Measurements from ENCODE around the gene ABTB1.

Gene ABTB1

GRCh38 chr3:127669541-127670228, 3.1 kb upstream of the ABTB1 start:
- TF ChIP-seq CTCF (conservative IDR thresholded peaks at IDR 0.05): no peak
- no peak overlapping the region for H3K27ac ChIP-seq

GRCh38 chr3:127670229-127670559, 2.6 kb upstream of the ABTB1 start:
- no peak overlapping the region for H3K27ac ChIP-seq
- no peak for TF ChIP-seq CTCF (conservative IDR thresholded peaks at IDR 0.05)

- no peak for TF ChIP-seq CTCF (conservative IDR thresholded peaks at IDR 0.05)
Observed at GRCh38 chr3:127670761-127671522, 1.8 kb upstream of the ABTB1 start.

GRCh38 chr3:127671523-127672428, 976 bp upstream of the ABTB1 start:
- TF ChIP-seq CTCF (conservative IDR thresholded peaks at IDR 0.05): no peak
- H3K27ac ChIP-seq: peak overlapping the region; percentile 85

More at GRCh38 chr3:127670761-127671522, 1.8 kb upstream of the ABTB1 start:
- no peak overlapping the region for H3K27ac ChIP-seq

GRCh38 chr3:127673191-127674100, 694 bp downstream of the ABTB1 start:
- peak overlapping the region; percentile 85 for H3K27ac ChIP-seq
- TF ChIP-seq CTCF (conservative IDR thresholded peaks at IDR 0.05): no peak

GRCh38 chr3:127674101-127674721, 1.5 kb downstream of the ABTB1 start:
- peak overlapping the region; percentile 85 for H3K27ac ChIP-seq
- no peak for TF ChIP-seq CTCF (conservative IDR thresholded peaks at IDR 0.05)
